GM18867 (cell line): ENCODE measurements around the gene HDAC5.

Experiments
- ATAC-seq: cut with Tn5 transposase; IDR thresholded peaks from one replicate; pipeline ENCODE4 v1.9.1; 2021; ENCODE audit warnings: mild to moderate bottlenecking, moderate library complexity; ENCODE audit not compliant: unreplicated experiment

The HDAC5 gene

GRCh38 chr17:44091200-44091997 is 32.0 kb downstream of the HDAC5 start:
- ATAC-seq, result no peak

GRCh38 chr17:44088254-44088653 is 35.2 kb downstream of the HDAC5 start:
- ATAC-seq, result no peak

- no peak for ATAC-seq
Measured at GRCh38 chr17:44087319-44087718, 36.1 kb downstream of the HDAC5 start.

GRCh38 chr17:44086364-44087311 is 36.8 kb downstream of the HDAC5 start:
- no peak for ATAC-seq

GRCh38 chr17:44085908-44086307 is 37.5 kb downstream of the HDAC5 start:
- ATAC-seq, result no peak

- no peak for ATAC-seq
Measured at GRCh38 chr17:44084921-44085320, 38.5 kb downstream of the HDAC5 start.

GRCh38 chr17:44084131-44084538 is 39.3 kb downstream of the HDAC5 start:
- no peak for ATAC-seq

GRCh38 chr17:44083250-44083849 is 40.1 kb downstream of the HDAC5 start:
- no peak for ATAC-seq

GRCh38 chr17:44082256-44082927 is 41.0 kb downstream of the HDAC5 start:
- no peak for ATAC-seq

GRCh38 chr17:44081681-44082080 is 41.8 kb downstream of the HDAC5 start:
- no peak for ATAC-seq

GRCh38 chr17:44079877-44080821 is 43.3 kb downstream of the HDAC5 start:
- ATAC-seq, result no peak

GRCh38 chr17:44078412-44078811 is 45.0 kb downstream of the HDAC5 start:
- no peak for ATAC-seq

GRCh38 chr17:44077595-44077909 is 45.9 kb downstream of the HDAC5 start:
- no peak for ATAC-seq

- no peak for ATAC-seq
Measured at GRCh38 chr17:44076716-44077594, 46.5 kb downstream of the HDAC5 start.

GRCh38 chr17:44075598-44076293 is 47.7 kb downstream of the HDAC5 start:
- ATAC-seq, result no peak

GRCh38 chr17:44074911-44075285 is 48.5 kb downstream of the HDAC5 start:
- ATAC-seq, result no peak

- no peak for ATAC-seq
Measured at GRCh38 chr17:44074231-44074910, 49.1 kb downstream of the HDAC5 start.

- no peak for ATAC-seq
Measured at GRCh38 chr17:44071772-44072171, 51.7 kb downstream of the HDAC5 start.
